ENCODE data around the gene TBC1D2B. TPM values are rescaled to one million over a fixed set of nuclear protein-coding genes. Genes with fewer than 3 reads are reported as not detected.

TBC1D2B gene
- total and polyA plus RNA-seq, 2 of the 4 experiments (the other 2 are of a cell fraction): 17.7 to 28.3 TPM

DNA sequence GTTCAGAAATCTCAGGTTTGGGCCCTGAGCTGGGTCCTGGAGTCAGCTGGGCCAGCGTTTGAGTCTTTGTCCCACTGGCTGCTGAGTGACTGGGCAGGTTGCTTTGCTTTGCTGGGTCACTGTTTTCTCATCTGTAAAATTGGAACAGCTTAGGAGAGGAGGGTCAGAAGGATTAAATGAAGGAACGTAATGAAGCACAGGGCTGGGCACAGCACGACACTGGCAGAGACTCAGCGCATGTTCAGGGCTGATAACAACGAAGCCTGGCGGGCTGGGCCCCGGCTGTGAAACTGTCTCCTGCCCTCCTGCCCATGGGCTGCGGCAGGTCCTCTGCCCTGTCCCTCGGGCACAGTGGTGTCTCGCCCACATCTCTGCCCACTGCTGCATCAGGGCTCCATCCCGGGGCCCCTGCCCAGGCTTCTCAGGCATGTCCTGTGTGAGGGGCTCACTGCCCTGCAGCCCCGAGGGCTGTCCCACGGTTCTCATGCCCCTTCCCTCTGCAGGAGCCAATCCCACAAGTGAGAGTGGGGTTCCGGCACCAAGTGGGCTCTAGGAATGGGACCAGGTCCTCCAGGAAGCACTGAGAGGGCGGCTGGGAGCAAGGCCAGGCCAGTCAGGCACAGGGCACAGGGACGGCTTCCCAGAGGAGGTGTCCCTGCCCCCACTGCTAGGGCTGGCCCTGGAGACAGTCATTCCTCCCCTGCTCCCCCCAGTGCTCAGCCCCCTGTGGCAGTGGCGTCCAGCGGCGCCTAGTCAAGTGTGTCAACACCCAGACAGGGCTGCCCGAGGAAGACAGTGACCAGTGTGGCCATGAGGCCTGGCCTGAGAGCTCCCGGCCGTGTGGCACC lies 88.0 kb downstream of the TBC1D2B start:
- Histone ChIP-seq H3K4me2 (ENCODE audit: low read depth, low read length) (no peak overlapping the region), H3K4me1 (ENCODE audit: control insufficient read depth, insufficient read depth, low read length) (peaks cover 30% of the 10 kb centered on the region), H3K27ac (ENCODE audit: insufficient read depth, low read length) (no peak overlapping the region), H3K27me3 (ENCODE audit: control insufficient read depth, insufficient read depth, low read length) (0 out of 2 replicates have a peak, but pooled peaks cover 2% of the 10 kb centered on the region), H3K9me1 (ENCODE audit: insufficient read depth, low read length) (peaks cover 9% of the 10 kb centered on the region), H2AK9ac (replicated peaks; ENCODE audit: low read depth, low read length, poor library complexity) (no peak overlapping the region), H4K5ac (ENCODE audit: low read depth, low read length) (no peak overlapping the region), H3K9me3 (ENCODE audit: control insufficient read depth, insufficient read depth, low read length) (no peaks in the 10 kb centered on the region), H2BK20ac (ENCODE audit: low read depth, low read length) (no peak overlapping the region), H3K14ac (replicated peaks; ENCODE audit: low read depth, low read length) (no peak overlapping the region; the same call in 1 of the 2 replicates), H3K9ac (ENCODE audit: low read depth, low read length) (no peak overlapping the region), H3K23ac (ENCODE audit: low read depth, low read length) (no peak overlapping the region), H3K4me3 (ENCODE audit: insufficient read depth, low read depth, low read length) (no peak overlapping the region), H3K56ac (ENCODE audit: extremely low read depth, insufficient read depth, low read length) (no peak overlapping the region), H2AK5ac (ENCODE audit: low read depth, low read length) (peak overlapping the region; percentile 48; the same call in 1 of the 2 replicates), H4K20me1 (ENCODE audit: insufficient read depth, low read length) (peaks cover 14% of the 10 kb centered on the region), H3K18ac (ENCODE audit: low read depth, low read length) (no peak overlapping the region), H3K36me3 (ENCODE audit: control insufficient read depth, insufficient read depth, low read length) (no peaks in the 10 kb centered on the region; the same call in 1 of the 2 replicates), H4K91ac (ENCODE audit: insufficient read depth, low read depth, low read length) (no peak overlapping the region), H3K4ac (ENCODE audit: low read depth, low read length) (no peak overlapping the region), H4K8ac (ENCODE audit: low read depth in 2 of 2, low read length in 2 of 2) (no peak overlapping the region), H3K79me1 (ENCODE audit: low read depth in 1 of 2, low read length in 2 of 2) (peaks cover 0 to 19% of the 10 kb centered on the region in 2 experiments; a peak in 1 of 4 replicates), H2BK5ac (ENCODE audit: low read depth, low read length, poor library complexity, severe bottlenecking) (no peak overlapping the region), H2BK15ac (ENCODE audit: low read depth, low read length) (no peak overlapping the region), H2AFZ (replicated peaks; ENCODE audit: low read length, poor library complexity) (no peak overlapping the region), H2BK120ac (ENCODE audit: low read depth, low read length) (no peak overlapping the region)
- intact Hi-C loops (cut with micrococcal nuclease) (no loop called here), in situ Hi-C loops (cut with MboI; ENCODE audit: low sequenced_read_pairs) (no loop called here), dilution Hi-C loops (cut with HindIII; ENCODE audit: low sequenced_read_pairs, unreplicated experiment) (no loop called here)
- ATAC-seq (ENCODE audit: low read depth) (no peak), DNase-seq (no peak)
- TF ChIP-seq CHD1 (IDR thresholded peaks at IDR 0.05; ENCODE audit: low read depth, low read length) (no peak), NFE2L2 (IDR thresholded peaks at IDR 0.05; ENCODE audit: low read depth, low read length) (no peak), SMC3 (IDR thresholded peaks at IDR 0.05; ENCODE audit: low read depth, low read length) (no peak), MXI1 (IDR thresholded peaks at IDR 0.05; ENCODE audit: borderline replicate concordance, low read depth, low read length) (no peak), RCOR1 (IDR thresholded peaks at IDR 0.05; ENCODE audit: insufficient replicate concordance, low read length) (no peak), MAZ (IDR thresholded peaks at IDR 0.05; ENCODE audit: borderline replicate concordance, low read depth, low read length) (no peak), MAFK (IDR thresholded peaks at IDR 0.05; ENCODE audit: low read depth, low read length) (no peak)
- TF ChIP-seq, protein P1, sequence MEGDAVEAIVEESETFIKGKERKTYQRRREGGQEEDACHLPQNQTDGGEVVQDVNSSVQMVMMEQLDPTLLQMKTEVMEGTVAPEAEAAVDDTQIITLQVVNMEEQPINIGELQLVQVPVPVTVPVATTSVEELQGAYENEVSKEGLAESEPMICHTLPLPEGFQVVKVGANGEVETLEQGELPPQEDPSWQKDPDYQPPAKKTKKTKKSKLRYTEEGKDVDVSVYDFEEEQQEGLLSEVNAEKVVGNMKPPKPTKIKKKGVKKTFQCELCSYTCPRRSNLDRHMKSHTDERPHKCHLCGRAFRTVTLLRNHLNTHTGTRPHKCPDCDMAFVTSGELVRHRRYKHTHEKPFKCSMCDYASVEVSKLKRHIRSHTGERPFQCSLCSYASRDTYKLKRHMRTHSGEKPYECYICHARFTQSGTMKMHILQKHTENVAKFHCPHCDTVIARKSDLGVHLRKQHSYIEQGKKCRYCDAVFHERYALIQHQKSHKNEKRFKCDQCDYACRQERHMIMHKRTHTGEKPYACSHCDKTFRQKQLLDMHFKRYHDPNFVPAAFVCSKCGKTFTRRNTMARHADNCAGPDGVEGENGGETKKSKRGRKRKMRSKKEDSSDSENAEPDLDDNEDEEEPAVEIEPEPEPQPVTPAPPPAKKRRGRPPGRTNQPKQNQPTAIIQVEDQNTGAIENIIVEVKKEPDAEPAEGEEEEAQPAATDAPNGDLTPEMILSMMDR (conservative IDR thresholded peaks at IDR 0.05; ENCODE audit: low read depth, low read length): no peak
- no TSS peak for BruUV-seq (replicated peaks)
- POLR2A ChIA-PET (ENCODE audit: unreplicated experiment): no interaction called here
- CTCF ChIA-PET: interaction anchor here (0.8 kb wide), 1 partner anchor 24 kb away, joined by 3 read pairs; no protein-coding TSS in a partner anchor
- 80% methylated on average over 17 of the region's 22 CpGs; no CpG with 5 or more reads in 1 of the 2 experiments for WGBS, 2 experiments (ENCODE audit: extremely low coverage in 2 of 2, insufficient read length in 1 of 2)

All from IMR-90 (cell line).